ENCODE measurements around the gene FSD2.

FSD2 gene

DNA sequence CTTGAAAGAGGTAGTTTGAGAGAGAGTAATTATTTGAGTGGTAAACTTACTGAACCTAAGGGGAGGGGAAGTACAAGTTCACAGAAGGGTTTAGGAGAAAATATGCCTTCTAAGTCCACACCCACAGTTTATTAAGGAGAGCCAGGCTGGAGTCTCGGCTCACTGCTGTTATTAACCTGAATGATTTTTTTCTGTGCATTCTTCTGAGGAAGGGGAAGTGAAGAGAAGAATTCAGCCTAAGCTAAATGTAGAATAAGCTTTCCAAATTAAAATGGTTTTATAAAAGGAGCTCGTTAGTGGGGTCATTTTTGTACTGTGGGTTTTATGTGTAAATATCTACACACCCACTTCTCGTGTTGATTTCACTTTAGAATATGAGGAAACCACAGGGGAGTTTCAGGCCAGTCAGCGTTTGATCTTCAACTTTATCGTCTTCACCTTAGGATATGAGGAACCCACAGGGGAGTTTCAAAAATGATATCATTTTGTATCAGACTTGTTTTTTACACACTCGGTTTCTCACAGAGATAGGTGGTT, 5.1 kb upstream of the FSD2 start:
- Histone ChIP-seq H3K9me3 (ENCODE audit: insufficient read depth, low read length) (no peaks in the 10 kb centered on the region), H3K27me3 (ENCODE audit: insufficient read depth, insufficient read length) (no peaks in the 10 kb centered on the region), H3K4me1 (ENCODE audit: insufficient read depth, insufficient read length) (no peaks in the 10 kb centered on the region), H3K36me3 (ENCODE audit: insufficient read depth, insufficient read length, low read length) (peaks cover 23% of the 10 kb centered on the region), H3K4me3 (ENCODE audit: insufficient read length, low read depth) (peak overlapping the region; percentile 94), H3K9ac (ENCODE audit: insufficient read length, low read depth) (peak overlapping the region; percentile 93)
- TF ChIP-seq SUZ12 (IDR thresholded peaks at IDR 0.05; ENCODE audit: extremely low read depth, insufficient read depth, insufficient read length) (no peak), ZNF274 (IDR thresholded peaks at IDR 0.05; ENCODE audit: low read depth, low read length) (no peak), YY1 (IDR thresholded peaks at IDR 0.05; ENCODE audit: insufficient read depth, insufficient read length) (no peak)
- no peak for DNase-seq (ENCODE audit: low read depth, low spot score)

- H3K4me3 ChIP-seq (ENCODE audit: insufficient read length, low read depth), result peak overlapping the region; percentile 94
- no peaks in the 10 kb centered on the region for H3K4me1 ChIP-seq (ENCODE audit: insufficient read depth, insufficient read length)
- H3K9ac ChIP-seq (ENCODE audit: insufficient read length, low read depth), result peak overlapping the region; percentile 93
- TF ChIP-seq SUZ12 (IDR thresholded peaks at IDR 0.05; ENCODE audit: extremely low read depth, insufficient read depth, insufficient read length) (no peak), ZNF274 (IDR thresholded peaks at IDR 0.05; ENCODE audit: low read depth, low read length) (no peak), YY1 (IDR thresholded peaks at IDR 0.05; ENCODE audit: insufficient read depth, insufficient read length) (no peak)
- H3K36me3 ChIP-seq (ENCODE audit: insufficient read depth, insufficient read length, low read length), result peaks cover 18% of the 10 kb centered on the region
- DNase-seq (ENCODE audit: low read depth, low spot score), result no peak
- no peaks in the 10 kb centered on the region for H3K27me3 ChIP-seq (ENCODE audit: insufficient read depth, insufficient read length)
- no peaks in the 10 kb centered on the region for H3K9me3 ChIP-seq (ENCODE audit: insufficient read depth, low read length)
These were observed 4.4 kb upstream of the FSD2 start for GRCh38 chr15:82810061-82810889.

- no peak for TF ChIP-seq SUZ12 (IDR thresholded peaks at IDR 0.05; ENCODE audit: extremely low read depth, insufficient read depth, insufficient read length)
- TF ChIP-seq YY1 (IDR thresholded peaks at IDR 0.05; ENCODE audit: insufficient read depth, insufficient read length), result no peak
- TF ChIP-seq ZNF274 (IDR thresholded peaks at IDR 0.05; ENCODE audit: low read depth, low read length), result no peak
- no peaks in the 10 kb centered on the region for H3K9me3 ChIP-seq (ENCODE audit: insufficient read depth, low read length)
- H3K4me3 ChIP-seq (ENCODE audit: insufficient read length, low read depth), result peak within 1 kb of the TSS; percentile 94
- no peaks in the 10 kb centered on the region for H3K4me1 ChIP-seq (ENCODE audit: insufficient read depth, insufficient read length)
- H3K27me3 ChIP-seq (ENCODE audit: insufficient read depth, insufficient read length), result no peaks in the 10 kb centered on the region
- H3K9ac ChIP-seq (ENCODE audit: insufficient read length, low read depth), result peak within 1 kb of the TSS; percentile 93
- peaks cover 16% of the 10 kb centered on the region for H3K36me3 ChIP-seq (ENCODE audit: insufficient read depth, insufficient read length, low read length)
- peak; percentile 95 for DNase-seq (ENCODE audit: low read depth, low spot score)
These were observed 3.6 kb upstream of the FSD2 start, which contains the start of gene WHAMM for GRCh38 chr15:82809308-82810060. Gene WHAMM, plus strand, starts transcription at chr15:82809628. Its CDS starts 99 bp downstream, at chr15:82809727.

- Histone ChIP-seq H3K4me3 (ENCODE audit: insufficient read length, low read depth) (no peak overlapping the region), H3K4me1 (ENCODE audit: insufficient read depth, insufficient read length) (no peaks in the 10 kb centered on the region), H3K27me3 (ENCODE audit: insufficient read depth, insufficient read length) (no peaks in the 10 kb centered on the region), H3K36me3 (ENCODE audit: insufficient read depth, insufficient read length, low read length) (peaks cover 8% of the 10 kb centered on the region), H3K9ac (ENCODE audit: insufficient read length, low read depth) (no peak overlapping the region), H3K9me3 (ENCODE audit: insufficient read depth, low read length) (no peaks in the 10 kb centered on the region)
- TF ChIP-seq ZNF274 (IDR thresholded peaks at IDR 0.05; ENCODE audit: low read depth, low read length) (no peak), YY1 (IDR thresholded peaks at IDR 0.05; ENCODE audit: insufficient read depth, insufficient read length) (no peak), SUZ12 (IDR thresholded peaks at IDR 0.05; ENCODE audit: extremely low read depth, insufficient read depth, insufficient read length) (no peak)
- DNase-seq (ENCODE audit: low read depth, low spot score), result no peak
These were observed 2.8 kb upstream of the FSD2 start for GRCh38 chr15:82808634-82809041.

DNA sequence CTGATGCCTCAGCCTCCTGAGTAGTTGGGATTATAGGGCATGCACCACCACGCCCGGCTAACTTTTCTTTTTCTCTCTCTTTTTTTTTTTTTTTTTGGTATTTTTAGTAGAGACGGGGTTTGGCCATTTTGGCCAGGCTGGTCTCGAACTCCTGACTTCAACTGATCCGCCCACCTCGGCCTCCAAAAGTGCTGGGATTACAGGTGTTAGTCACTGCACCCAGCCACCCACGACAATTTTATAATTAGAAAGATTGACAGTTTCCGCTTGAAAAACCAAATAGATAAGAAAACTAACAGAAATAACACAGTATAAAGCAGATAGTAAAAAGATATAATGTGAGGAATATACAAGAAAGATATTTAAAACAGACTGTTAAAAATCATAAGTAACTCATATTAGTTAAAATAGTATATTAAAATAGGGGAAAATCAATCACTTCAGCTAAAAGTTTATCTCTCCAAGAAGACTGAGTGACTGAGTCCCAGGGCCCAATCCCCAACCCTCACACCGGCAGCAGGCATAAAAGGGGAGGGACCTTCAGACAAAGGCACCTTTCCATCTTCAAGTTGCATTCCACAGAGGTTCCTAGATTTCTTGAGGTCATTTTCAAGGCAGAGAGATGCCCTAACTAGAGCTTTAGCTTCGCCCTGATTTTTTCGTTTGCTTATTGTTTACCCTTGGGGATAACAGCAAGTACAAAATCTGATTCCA, 2.2 kb upstream of the FSD2 start:
- no peak for DNase-seq (ENCODE audit: low read depth, low spot score)
- no peak for TF ChIP-seq ZNF274 (IDR thresholded peaks at IDR 0.05; ENCODE audit: low read depth, low read length)
- no peak for TF ChIP-seq YY1 (IDR thresholded peaks at IDR 0.05; ENCODE audit: insufficient read depth, insufficient read length)
- no peak for TF ChIP-seq SUZ12 (IDR thresholded peaks at IDR 0.05; ENCODE audit: extremely low read depth, insufficient read depth, insufficient read length)
- Histone ChIP-seq H3K9ac (ENCODE audit: insufficient read length, low read depth) (no peak overlapping the region), H3K36me3 (ENCODE audit: insufficient read depth, insufficient read length, low read length) (peaks cover 3% of the 10 kb centered on the region), H3K27me3 (ENCODE audit: insufficient read depth, insufficient read length) (no peaks in the 10 kb centered on the region), H3K4me3 (ENCODE audit: insufficient read length, low read depth) (no peak overlapping the region), H3K9me3 (ENCODE audit: insufficient read depth, low read length) (no peaks in the 10 kb centered on the region), H3K4me1 (ENCODE audit: insufficient read depth, insufficient read length) (no peaks in the 10 kb centered on the region)

- TF ChIP-seq YY1 (IDR thresholded peaks at IDR 0.05; ENCODE audit: insufficient read depth, insufficient read length) (no peak), SUZ12 (IDR thresholded peaks at IDR 0.05; ENCODE audit: extremely low read depth, insufficient read depth, insufficient read length) (no peak), ZNF274 (IDR thresholded peaks at IDR 0.05; ENCODE audit: low read depth, low read length) (no peak)
- H3K9me3 ChIP-seq (ENCODE audit: insufficient read depth, low read length), result no peaks in the 10 kb centered on the region
- H3K4me1 ChIP-seq (ENCODE audit: insufficient read depth, insufficient read length), result no peaks in the 10 kb centered on the region
- H3K27me3 ChIP-seq (ENCODE audit: insufficient read depth, insufficient read length), result peaks cover 18% of the 10 kb centered on the region
- no peak overlapping the region for H3K4me3 ChIP-seq (ENCODE audit: insufficient read length, low read depth)
- no peaks in the 10 kb centered on the region for H3K36me3 ChIP-seq (ENCODE audit: insufficient read depth, insufficient read length, low read length)
- no peak for DNase-seq (ENCODE audit: low read depth, low spot score)
- H3K9ac ChIP-seq (ENCODE audit: insufficient read length, low read depth), result no peak overlapping the region
These were observed 1.3 kb downstream of the FSD2 start for GRCh38 chr15:82804575-82804949.

Data from NT2/D1 (cell line).